IMR-90 (cell line): ENCODE data around the gene VPS33A. TPM values are rescaled to one million over a fixed set of nuclear protein-coding genes. Genes with fewer than 3 reads are reported as not detected.
A peak's percentile ranks its signal among the peaks of the same experiment; 100 is the strongest.

Source experiments
- ATAC-seq: fragments of 200-7000 bp; cut with Tn5 transposase; 2 replicates; pipeline ENCODE4 v1.9.1; 2020; ENCODE audit warnings: low read depth, mild to moderate bottlenecking, moderate library complexity
- BruUV-seq: library from RNA; stranded (reverse); fragments of 400-500 nt; replicated peaks from 2 replicates; lab custom pipeline; 2021; lab: Mats Ljungman, UMichigan
- CTCF ChIA-PET: fragments of 300-600 bp; formaldehyde crosslinking; extraction: SDS; loops from one replicate; lab custom pipeline; 2021; ENCODE audit warnings: antibody characterized with exemption; lab: Yijun Ruan, JAX
- POLR2A ChIA-PET: fragments of 300-600 bp; sonication (Branson Sonifier 250); formaldehyde crosslinking; loops from one replicate; lab custom pipeline; 2022; ENCODE audit warnings: antibody characterized with exemption; ENCODE audit not compliant: unreplicated experiment; lab: Charles Lee
- DNase-seq: peaks from one replicate; pipeline ENCODE4 v3.0.0; 2013
- H2AFZ ChIP-seq: replicated peaks from 2 replicates; pipeline ENCODE3; 2013; ENCODE audit warnings: low read length, mild to moderate bottlenecking; ENCODE audit not compliant: poor library complexity
- H2AK5ac ChIP-seq: 2 replicates; pipeline ENCODE4 v1.6.1; 2013; ENCODE audit warnings: low read depth, low read length, inconsistent platforms
- H2AK9ac ChIP-seq: replicated peaks from 2 replicates; pipeline ENCODE3; 2013; ENCODE audit warnings: mild to moderate bottlenecking, low read depth, low read length, moderate library complexity; ENCODE audit not compliant: poor library complexity
- H2BK120ac ChIP-seq: 2 replicates; pipeline ENCODE4 v1.6.1; 2013; ENCODE audit warnings: low read depth, low read length, inconsistent platforms
- H2BK15ac ChIP-seq: 3 replicates; pipeline ENCODE4 v1.6.1; 2013; ENCODE audit warnings: low read depth, low read length, inconsistent platforms
- H2BK20ac ChIP-seq: 2 replicates; pipeline ENCODE4 v1.6.1; 2013; ENCODE audit warnings: low read depth, mild to moderate bottlenecking, inconsistent platforms, low read length, moderate library complexity
- H2BK5ac ChIP-seq: 2 replicates; pipeline ENCODE4 v1.6.1; 2013; ENCODE audit warnings: mild to moderate bottlenecking, low read depth, low read length, inconsistent platforms; ENCODE audit not compliant: poor library complexity, severe bottlenecking
- H3K14ac ChIP-seq: replicated peaks from 2 replicates; pipeline ENCODE4 v1.6.1; 2013; ENCODE audit warnings: low read depth, low read length, inconsistent platforms
- H3K18ac ChIP-seq: 2 replicates; pipeline ENCODE4 v1.6.1; 2013; ENCODE audit warnings: low read depth, low read length, control low read depth
- H3K23ac ChIP-seq: 2 replicates; pipeline ENCODE4 v1.6.1; 2013; ENCODE audit warnings: low read depth, low read length, inconsistent platforms
- H3K27ac ChIP-seq: 2 replicates; pipeline ENCODE4 v1.5.1; 2013; ENCODE audit warnings: mild to moderate bottlenecking, control low read depth, low read length; ENCODE audit not compliant: insufficient read depth
- H3K27me3 ChIP-seq: 2 replicates; pipeline ENCODE4 v1.6.1; 2013; ENCODE audit warnings: low read length; ENCODE audit not compliant: control insufficient read depth, insufficient read depth
- H3K36me3 ChIP-seq: 2 replicates; pipeline ENCODE4 v1.6.1; 2013; ENCODE audit warnings: low read length, mixed read lengths; ENCODE audit not compliant: control insufficient read depth, insufficient read depth
- H3K4ac ChIP-seq: 2 replicates; pipeline ENCODE4 v1.6.1; 2013; ENCODE audit warnings: low read depth, low read length, inconsistent platforms
- H3K4me1 ChIP-seq: 2 replicates; pipeline ENCODE4 v1.6.1; 2013; ENCODE audit warnings: low read length, mixed read lengths; ENCODE audit not compliant: control insufficient read depth, insufficient read depth
- H3K4me2 ChIP-seq: 2 replicates; pipeline ENCODE4 v1.6.1; 2013; ENCODE audit warnings: low read depth, mild to moderate bottlenecking, control low read depth, low read length, moderate library complexity
- H3K4me3 ChIP-seq: 2 replicates; pipeline ENCODE4 v1.5.1; 2013; ENCODE audit warnings: low read depth, mild to moderate bottlenecking, control low read depth, low read length, moderate library complexity; ENCODE audit not compliant: insufficient read depth
- H3K56ac ChIP-seq: 2 replicates; pipeline ENCODE4 v1.6.1; 2013; ENCODE audit warnings: low read length, inconsistent platforms; ENCODE audit not compliant: insufficient read depth; ENCODE audit errors: extremely low read depth
- H3K79me1 ChIP-seq, 2 experiments: 2 replicates each; pipeline ENCODE4 v1.6.1; 2013; ENCODE audit warnings: low read length in 2 of 2, inconsistent platforms in 1 of 2, low read depth in 1 of 2
- H3K9ac ChIP-seq: 2 replicates; pipeline ENCODE4 v1.6.1; 2013; ENCODE audit warnings: low read depth, low read length, control low read depth
- H3K9me1 ChIP-seq: 2 replicates; pipeline ENCODE4 v1.6.1; 2013; ENCODE audit warnings: low read length, inconsistent platforms; ENCODE audit not compliant: insufficient read depth
- H3K9me3 ChIP-seq: 2 replicates; pipeline ENCODE4 v1.6.1; 2013; ENCODE audit warnings: low read length; ENCODE audit not compliant: control insufficient read depth, insufficient read depth
- H4K20me1 ChIP-seq: 2 replicates; pipeline ENCODE4 v1.6.1; 2013; ENCODE audit warnings: low read length, inconsistent platforms; ENCODE audit not compliant: insufficient read depth
- H4K5ac ChIP-seq: 2 replicates; pipeline ENCODE4 v1.6.1; 2013; ENCODE audit warnings: mild to moderate bottlenecking, low read depth, low read length, control low read depth
- H4K8ac ChIP-seq, 2 experiments: 2 replicates each; pipeline ENCODE4 v1.6.1; 2013; ENCODE audit warnings: low read depth in 2 of 2, low read length in 2 of 2, control low read depth in 1 of 2, inconsistent platforms in 1 of 2
- H4K91ac ChIP-seq: 2 replicates; pipeline ENCODE4 v1.6.1; 2013; ENCODE audit warnings: low read depth, low read length, inconsistent platforms; ENCODE audit not compliant: insufficient read depth
- BHLHE40 ChIP-seq: fragments of 150-350 bp; IDR thresholded peaks from 2 replicates; pipeline ENCODE4 v1.6.1; 2016; ENCODE audit warnings: mild to moderate bottlenecking, low read depth, low read length
- CTCF ChIP-seq: conservative IDR thresholded peaks from 2 replicates; pipeline ENCODE4 v1.5.1; 2012; ENCODE audit warnings: mild to moderate bottlenecking, low read depth, low read length, improper control_type of control experiment
- ELK1 ChIP-seq: fragments of 150-350 bp; IDR thresholded peaks from 2 replicates; pipeline ENCODE4 v1.6.1; 2016; ENCODE audit warnings: low read depth, mild to moderate bottlenecking, low read length, moderate library complexity, borderline replicate concordance
- MXI1 ChIP-seq: IDR thresholded peaks from 2 replicates; pipeline ENCODE4 v1.6.1; 2012; ENCODE audit warnings: low read depth, mild to moderate bottlenecking, low read length, moderate library complexity, borderline replicate concordance
- NFE2L2 ChIP-seq: fragments of 150-350 bp; IDR thresholded peaks from 2 replicates; pipeline ENCODE4 v1.6.1; 2016; ENCODE audit warnings: low read depth, mild to moderate bottlenecking, low read length
- POLR2A ChIP-seq: IDR thresholded peaks from 2 replicates; pipeline ENCODE4 v1.6.1; 2012; ENCODE audit warnings: mild to moderate bottlenecking, low read depth, low read length
- RAD21 ChIP-seq: IDR thresholded peaks from 2 replicates; pipeline ENCODE4 v1.6.1; 2012; ENCODE audit warnings: low read length, improper control_type of control experiment
- RCOR1 ChIP-seq: IDR thresholded peaks from 2 replicates; pipeline ENCODE4 v1.6.1; 2012; ENCODE audit warnings: mild to moderate bottlenecking, low read length, improper control_type of control experiment; ENCODE audit not compliant: insufficient replicate concordance
- RFX5 ChIP-seq: IDR thresholded peaks from 2 replicates; pipeline ENCODE4 v1.8.0; 2012; ENCODE audit warnings: low read depth, mild to moderate bottlenecking, low read length, moderate library complexity
- SMC3 ChIP-seq: fragments of 150-350 bp; IDR thresholded peaks from 2 replicates; pipeline ENCODE4 v1.6.1; 2016; ENCODE audit warnings: low read depth, mild to moderate bottlenecking, antibody characterized with exemption, low read length, moderate library complexity
- USF2 ChIP-seq: fragments of 150-350 bp; IDR thresholded peaks from 2 replicates; pipeline ENCODE4 v1.6.1; 2017; ENCODE audit warnings: mild to moderate bottlenecking, antibody characterized with exemption, low read length, low read depth
- WGBS, 2 experiments: methylation state at CpG; one replicate each; pipeline versions ENCODE4 v1.1.5 to v1.1.7; 2013; ENCODE audit warnings: missing lambda C conversion rate in 2 of 2; ENCODE audit not compliant: insufficient read length in 1 of 2; ENCODE audit errors: extremely low coverage in 2 of 2; 5-methylcytosine and 5-hydroxymethylcytosine counted together
- dilution Hi-C: fragments of 300-500 bp; cut with HindIII; formaldehyde crosslinking; loops from one replicate; pipeline ENCODE4 v1.14.3; 2018; ENCODE audit warnings: low sequenced_read_pairs; ENCODE audit not compliant: unreplicated experiment
- in situ Hi-C: fragments of 300-500 bp; cut with MboI; formaldehyde crosslinking; loops from 3 replicates; pipeline ENCODE4 v1.14.3; 2019; ENCODE audit warnings: low sequenced_read_pairs, inconsistent platforms, mixed read lengths
- intact Hi-C: fragments of 100-400 bp; cut with micrococcal nuclease; formaldehyde crosslinking; loops from 2 replicates; pipeline ENCODE4 v1.10.0; 2022
- polyA plus RNA-seq, 3 experiments: library from polyadenylated mRNA; depleted of rRNA; stranded (reverse); fragments of >200 nt; gene quantifications; 2 replicates each; pipeline ENCODE4 v1.2.3, GENCODE V29; 2012; ENCODE audit warnings: low replicate concordance in 1 of 3
- total RNA-seq: library from RNA; depleted of rRNA; stranded (reverse); fragments of >200 nt; gene quantifications from 2 replicates; pipeline ENCODE4 v1.2.3, GENCODE V29; 2012

The VPS33A gene
- total and polyA plus RNA-seq, 2 of the 4 experiments (the other 2 are of a cell fraction): 14.0 to 20.3 TPM

GRCh38 chr12:122226366-122227125 is 39.7 kb downstream of the VPS33A start:
- dilution Hi-C loops (no loop called here), in situ Hi-C loops (no loop called here), intact Hi-C loops (no loop called here)
- H3K18ac ChIP-seq: no peak overlapping the region
- WGBS, 2 experiments: 8% methylated on average over 28 of the region's 55 CpGs; no CpG with 5 or more reads in 1 of the 2 experiments
- no peak overlapping the region for H4K8ac ChIP-seq
- H2BK20ac ChIP-seq: no peak overlapping the region
- peak overlapping the region; percentile 88 for H2AFZ ChIP-seq
- H3K4me2 ChIP-seq: peak overlapping the region; percentile 68
- H3K4ac ChIP-seq: no peak overlapping the region
- TF ChIP-seq CTCF: no peak
- TF ChIP-seq NFE2L2: no peak
- TF ChIP-seq RFX5: no peak
- TF ChIP-seq RCOR1: no peak
- TF ChIP-seq MXI1: peak; percentile 99
- no peak for TF ChIP-seq POLR2A
- peak; percentile 51 for TF ChIP-seq BHLHE40
- peak; percentile 75 for TF ChIP-seq USF2
- TF ChIP-seq SMC3: no peak
- TF ChIP-seq ELK1: no peak
- no peak for TF ChIP-seq RAD21
- ATAC-seq (no peak), DNase-seq (no peak)
- H2AK9ac ChIP-seq: no peak overlapping the region
- no peak overlapping the region for H2AK5ac ChIP-seq
- H3K4me3 ChIP-seq: peak overlapping the region; percentile 15
- H4K20me1 ChIP-seq: peaks cover 11% of the 10 kb centered on the region
- no peak overlapping the region for H3K56ac ChIP-seq
- ChIA-PET POLR2A (no interaction called here), CTCF (no interaction called here)
- H3K23ac ChIP-seq: no peak overlapping the region
- H2BK15ac ChIP-seq: no peak overlapping the region
- no peak overlapping the region for H2BK120ac ChIP-seq
- no peaks in the 10 kb centered on the region for H3K9me3 ChIP-seq
- H4K91ac ChIP-seq: no peak overlapping the region
- peaks cover 11% of the 10 kb centered on the region; the same call in 1 of the 2 replicates for H3K9me1 ChIP-seq
- peaks cover 10% of the 10 kb centered on the region for H3K4me1 ChIP-seq
- no peaks in the 10 kb centered on the region for H3K27me3 ChIP-seq
- no peak overlapping the region for H3K9ac ChIP-seq
- H3K14ac ChIP-seq: no peak overlapping the region
- H3K36me3 ChIP-seq: peaks cover 17% of the 10 kb centered on the region
- no TSS peak for BruUV-seq
- H2BK5ac ChIP-seq: no peak overlapping the region
- H3K27ac ChIP-seq: no peak overlapping the region
- peaks cover 17 to 25% of the 10 kb centered on the region in 2 experiments for H3K79me1 ChIP-seq
- no peak overlapping the region for H4K5ac ChIP-seq
